Fibroblast of the aortic adventitia (primary cell): ENCODE measurements around the gene FBXO9. TPM values are rescaled to one million over a fixed set of nuclear protein-coding genes. Genes with fewer than 3 reads are reported as not detected.

Source experiments
- DNase-seq: peaks from one replicate; pipeline ENCODE4 v3.0.0-alpha.2; 2010; ENCODE audit warnings: low read depth
- H3K4me3 ChIP-seq: 2 replicates; pipeline ENCODE4 v1.5.1; 2011; ENCODE audit warnings: low read depth, mild to moderate bottlenecking, control low read depth, low read length, moderate library complexity
- CTCF ChIP-seq: IDR thresholded peaks from 2 replicates; pipeline ENCODE4 v1.5.1; 2011; ENCODE audit warnings: mild to moderate bottlenecking, low read length, control low read depth, inconsistent platforms; ENCODE audit not compliant: insufficient read depth
- total RNA-seq: library from RNA; depleted of rRNA; stranded (reverse); fragments of >200 nt; gene quantifications from 2 replicates; pipeline ENCODE4 v1.2.3, GENCODE V29; 2012; ENCODE audit warnings: low replicate concordance

FBXO9 gene
- total RNA-seq, 1 donor, result 45.1 TPM

DNA sequence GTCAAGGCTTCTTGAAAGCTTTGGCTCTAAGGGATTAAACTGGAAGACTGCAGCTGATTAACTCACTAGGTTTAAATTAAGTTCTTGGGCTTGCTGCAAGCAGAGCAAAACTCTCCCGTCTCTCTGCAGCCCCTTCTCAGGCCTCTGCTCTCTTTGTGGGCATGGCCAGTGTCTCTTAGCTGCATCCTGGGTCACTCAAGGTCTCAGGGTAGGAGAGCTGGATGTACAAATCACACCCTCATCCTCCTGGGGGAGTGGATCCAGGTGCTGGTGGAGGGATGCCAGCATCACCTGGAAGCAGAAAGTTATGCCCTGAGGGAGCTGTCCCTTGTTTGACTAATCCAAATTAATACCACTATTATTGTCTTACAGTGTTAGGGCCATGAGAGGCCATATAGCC is 47.7 kb downstream of the FBXO9 start:
- no peak for DNase-seq
- no peak overlapping the region for H3K4me3 ChIP-seq
- no peak for TF ChIP-seq CTCF

- H3K4me3 ChIP-seq, result no peak overlapping the region
- no peak for DNase-seq
- no peak for TF ChIP-seq CTCF
Measured at GRCh38 chr6:53113742-53114141, 48.5 kb downstream of the FBXO9 start.

DNA sequence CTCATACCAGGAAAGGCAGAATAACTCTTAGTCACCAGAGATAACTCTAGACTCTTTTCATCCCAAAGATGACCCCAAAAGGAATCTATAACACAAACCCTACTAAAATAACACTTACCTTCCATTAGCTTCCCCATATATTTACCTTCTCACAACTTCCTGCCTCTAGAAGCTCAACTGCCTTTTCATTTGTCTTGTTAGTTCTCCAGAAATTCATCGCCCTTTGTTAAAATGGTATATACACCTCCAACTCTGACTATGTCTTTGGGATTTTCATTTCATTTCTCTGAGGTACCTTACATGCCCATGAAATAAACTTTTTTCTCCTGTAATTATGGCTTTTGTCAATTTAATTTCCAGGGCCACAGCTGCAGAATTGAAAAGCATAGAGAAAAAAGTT is 49.9 kb downstream of the FBXO9 start:
- H3K4me3 ChIP-seq, result no peak overlapping the region
- no peak for DNase-seq
- no peak for TF ChIP-seq CTCF

DNA sequence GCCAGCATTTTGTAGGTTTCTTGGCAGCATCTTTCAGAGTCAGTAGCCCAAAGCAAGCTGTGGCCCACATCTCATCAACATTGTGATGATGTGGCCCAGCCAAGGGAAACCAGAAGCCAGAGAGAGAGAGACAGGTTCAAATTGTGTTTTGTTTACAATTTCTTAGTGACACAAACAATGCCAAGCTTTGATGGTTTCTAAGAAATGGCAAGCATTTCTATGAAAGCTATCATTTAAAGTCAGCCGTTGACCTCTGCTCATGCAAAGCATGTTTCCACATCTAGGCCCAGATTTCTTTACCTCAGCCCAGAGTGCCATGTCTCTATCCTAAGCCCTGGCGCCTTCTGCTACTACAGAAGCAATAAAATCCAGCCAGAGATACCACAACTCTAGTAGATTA is 50.5 kb downstream of the FBXO9 start:
- TF ChIP-seq CTCF, result no peak
- no peak for DNase-seq
- no peak overlapping the region for H3K4me3 ChIP-seq

DNA sequence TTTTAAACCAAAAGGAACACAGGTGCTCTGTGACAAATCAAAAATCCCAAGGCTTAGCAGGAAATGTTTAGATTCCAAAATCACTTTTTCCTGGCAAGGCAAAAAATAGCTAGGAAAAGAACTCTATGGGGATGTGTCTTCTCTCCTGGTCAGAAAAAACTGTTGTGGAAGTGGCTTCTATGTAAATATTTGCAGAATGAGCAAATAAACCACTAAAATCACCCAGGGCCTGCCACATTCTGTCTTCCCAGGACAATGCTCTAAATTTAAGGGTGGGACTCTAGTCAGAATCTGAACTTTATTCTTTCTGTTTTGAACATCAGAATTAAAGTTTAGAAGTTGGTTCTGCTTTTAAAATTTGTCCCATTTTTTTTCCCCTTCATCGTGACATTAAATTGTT is 54.1 kb downstream of the FBXO9 start:
- TF ChIP-seq CTCF, result no peak
- H3K4me3 ChIP-seq, result no peak overlapping the region
- no peak for DNase-seq

GRCh38 chr6:53119772-53120409 is 54.7 kb downstream of the FBXO9 start:
- H3K4me3 ChIP-seq, result no peak overlapping the region
- TF ChIP-seq CTCF, result no peak
- no peak for DNase-seq
